ENCODE measurements around the gene GPC3.
A peak's percentile ranks its signal among the peaks of the same experiment; 100 is the strongest.
"Not testable (repeated sequence)": the region's sequence is repeated elsewhere in the genome, so short reads cannot be mapped to it uniquely, and the experiment has no call there.

The GPC3 gene

GRCh38 chrX:133985164-133985966 is at the start of gene GPC3:
Gene GPC3, minus strand, starts transcription at chrX:133985594.
- peak; percentile 74 for DNase-seq

DNA sequence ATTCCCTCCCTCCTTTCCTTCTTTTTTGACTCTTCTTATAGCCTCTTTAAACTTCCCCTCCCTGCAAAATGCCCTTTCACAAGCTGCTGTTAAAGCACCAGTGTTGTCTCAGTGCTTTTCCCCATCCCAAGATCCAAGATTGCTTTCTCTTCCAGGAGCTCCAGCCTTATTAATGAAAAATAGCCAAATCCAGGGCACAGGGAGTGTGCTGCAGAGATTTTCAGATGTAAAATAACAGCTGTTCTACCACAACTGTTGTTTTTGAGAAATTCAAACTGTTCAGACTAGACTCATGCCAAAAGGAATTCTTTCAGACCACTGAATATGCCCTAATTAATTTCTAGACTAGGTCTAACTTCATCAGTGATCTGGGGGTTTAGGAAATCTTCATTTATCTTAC is 47.0 kb upstream of the GPC3 start:
- no peak for DNase-seq

DNA sequence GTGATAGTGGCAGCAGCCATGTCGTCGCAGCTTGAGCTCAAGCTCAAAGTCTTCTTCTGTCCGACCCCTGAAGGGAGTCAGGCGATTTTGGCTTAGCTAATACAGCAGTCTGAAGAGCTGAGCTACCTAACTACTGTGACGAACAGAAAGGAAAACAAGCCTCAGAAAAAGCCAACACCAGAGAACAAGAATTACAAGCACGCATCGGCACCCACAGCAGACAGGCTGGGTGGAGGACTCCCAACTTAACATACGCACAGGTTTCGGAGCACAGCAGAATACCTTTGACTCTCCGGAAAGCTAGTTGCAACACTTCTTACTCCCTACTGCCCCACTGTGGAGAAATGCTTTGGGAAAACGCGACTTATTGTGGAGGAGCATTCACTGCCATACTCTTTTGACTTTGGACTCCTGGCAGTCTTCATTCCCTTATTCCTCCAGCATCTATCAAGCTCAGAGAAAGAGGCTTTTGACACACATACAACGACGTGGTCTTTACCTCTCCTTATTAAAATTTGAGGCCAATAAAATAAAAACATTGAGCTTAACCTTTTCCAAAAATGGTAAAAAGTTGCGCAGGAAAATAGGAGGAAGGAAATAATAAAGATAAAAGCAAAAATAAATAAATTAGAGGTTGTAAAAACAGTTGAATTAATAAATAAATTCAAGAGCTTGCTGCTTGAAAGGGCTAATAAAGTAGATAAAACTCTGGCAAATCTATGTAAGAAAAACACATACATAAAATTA is 41.3 kb upstream of the GPC3 start:
- peak; percentile 56 for DNase-seq

GRCh38 chrX:134025986-134026545 is 40.7 kb upstream of the GPC3 start:
- no peak for DNase-seq

DNA sequence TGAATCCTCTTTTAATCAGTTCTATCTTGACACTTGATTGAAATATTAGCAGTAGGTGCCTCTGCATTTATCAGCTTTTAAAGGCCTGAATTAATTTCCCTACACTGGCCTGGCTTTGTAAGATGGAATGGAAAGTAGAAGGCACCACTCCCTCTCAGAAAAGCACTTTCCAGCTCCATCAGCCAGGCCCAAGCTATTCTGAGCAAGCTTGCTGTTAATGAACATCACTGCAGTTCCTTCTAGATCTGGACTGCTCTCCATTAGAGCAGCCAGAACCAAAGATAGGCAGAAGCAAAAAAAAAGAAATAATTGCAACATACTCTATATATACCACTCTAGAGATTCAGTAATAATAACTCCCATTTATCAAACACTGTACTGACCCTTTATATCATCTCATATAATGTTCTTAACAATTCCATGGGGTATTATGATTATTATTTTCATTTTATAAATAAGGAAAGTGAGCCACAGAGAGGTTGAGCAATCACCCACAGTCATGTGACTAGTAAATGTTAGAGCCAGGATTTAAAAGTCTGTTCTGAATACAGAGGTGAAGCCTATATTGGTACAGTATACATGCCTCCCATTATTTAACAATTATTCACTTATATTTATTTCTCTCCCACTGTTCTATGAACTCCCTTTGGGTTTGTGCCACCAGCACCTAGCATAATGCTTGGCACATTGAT is 39.4 kb upstream of the GPC3 start:
- no peak for DNase-seq

DNA sequence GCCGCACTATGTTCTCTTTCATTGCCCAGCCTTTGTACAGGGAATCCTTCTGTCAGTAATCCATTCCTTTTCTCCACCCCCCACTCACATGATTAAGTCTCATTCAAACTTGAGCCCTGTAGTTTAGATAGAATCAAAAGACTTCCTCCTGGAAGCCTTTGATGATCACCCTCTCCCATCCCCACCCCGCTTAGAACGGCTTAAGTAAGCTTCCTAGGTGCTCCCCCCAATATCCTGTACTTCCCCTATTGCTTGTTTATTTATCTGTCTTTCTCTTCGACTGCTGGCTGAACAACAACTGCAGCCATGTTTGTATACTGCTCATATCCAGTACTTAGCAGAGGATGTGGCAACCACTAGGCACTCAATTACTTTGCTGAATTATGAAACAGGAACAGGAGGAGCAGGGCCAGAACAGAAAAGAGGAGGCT is 38.5 kb upstream of the GPC3 start:
- no peak for DNase-seq

DNA sequence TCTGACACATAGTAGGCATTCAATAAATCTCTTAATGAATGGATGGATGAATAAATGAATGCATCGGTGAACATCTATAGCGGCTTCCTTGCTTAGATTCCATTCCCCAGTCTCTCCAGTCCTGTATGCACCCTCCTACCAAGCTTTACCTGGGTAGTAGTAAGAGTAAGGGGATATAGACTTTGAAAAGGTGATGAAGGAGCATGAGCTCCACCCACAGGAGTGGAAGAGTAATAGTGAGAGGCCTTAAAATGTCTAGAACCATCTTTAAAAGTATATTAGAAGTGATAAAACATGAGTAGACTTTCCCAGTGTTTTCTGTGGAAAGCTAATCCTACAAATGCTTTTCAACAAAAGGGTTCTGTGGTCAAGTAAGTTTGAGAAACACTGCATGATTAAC is 35.5 kb upstream of the GPC3 start:
- DNase-seq = no peak

- DNase-seq = no peak
Observed at GRCh38 chrX:134019567-134020206, 34.3 kb upstream of the GPC3 start.

- DNase-seq = not testable (repeated sequence)
Observed at GRCh38 chrX:134016309-134016708, 30.9 kb upstream of the GPC3 start.

DNA sequence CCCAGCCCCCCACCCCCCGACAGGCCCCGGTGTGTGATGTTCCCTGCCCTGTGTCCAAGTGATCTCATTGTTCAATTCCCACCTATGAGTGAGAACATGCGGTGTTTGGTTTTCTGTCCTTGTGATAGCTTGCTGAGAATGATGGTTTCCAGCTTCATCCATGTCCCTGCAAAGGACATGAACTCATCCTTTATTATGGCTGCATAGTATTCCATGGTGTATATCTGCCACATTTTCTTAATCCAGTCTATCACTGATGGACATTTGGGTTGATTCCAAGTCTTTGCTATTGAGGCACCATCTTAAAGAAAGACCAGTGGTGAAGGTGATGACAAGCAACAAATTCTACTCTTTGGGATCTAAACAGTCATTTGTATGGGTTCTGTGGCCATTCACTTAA is 30.1 kb upstream of the GPC3 start:
- DNase-seq = not testable (repeated sequence)

- DNase-seq = no peak
Observed at GRCh38 chrX:134013524-134013923, 28.1 kb upstream of the GPC3 start.

DNA sequence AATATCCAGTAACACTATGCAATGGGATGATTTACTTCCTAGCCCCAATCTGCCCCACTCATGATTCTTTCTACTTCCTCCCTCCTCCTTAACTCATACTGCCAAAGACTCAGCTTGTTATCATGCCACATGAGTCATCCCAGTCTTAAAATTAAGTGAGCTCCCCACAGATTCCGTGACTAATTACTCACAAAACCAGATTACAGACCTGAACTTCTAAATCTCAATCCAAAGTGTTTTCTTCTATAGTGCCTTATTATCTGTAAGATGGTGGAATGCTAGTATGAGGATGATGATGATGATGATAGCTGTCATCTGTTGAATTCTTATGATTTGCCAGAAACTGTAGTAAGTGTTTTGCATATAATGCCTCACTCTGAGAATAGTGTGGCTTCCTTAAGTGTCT is 27.7 kb upstream of the GPC3 start:
- DNase-seq = no peak

DNA sequence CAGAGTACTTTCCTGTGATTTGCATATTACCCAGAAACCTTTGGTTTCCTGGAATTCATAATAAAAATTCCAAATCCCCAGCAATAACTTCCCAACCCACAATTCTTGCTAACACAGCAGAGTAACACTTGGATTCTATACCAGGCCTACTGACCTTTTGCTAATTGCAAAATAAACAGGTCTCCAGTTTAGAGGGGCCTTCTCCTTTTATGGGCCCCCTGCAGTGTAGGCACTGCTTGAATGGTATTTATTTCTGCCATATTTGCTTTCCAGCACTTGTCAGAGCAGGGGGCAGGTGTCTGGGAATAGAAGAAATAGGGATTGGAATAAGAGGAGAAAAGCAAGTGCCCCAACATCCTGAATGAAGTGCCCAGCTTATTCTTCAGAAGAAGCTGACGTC is 25.3 kb upstream of the GPC3 start:
- no peak for DNase-seq

DNA sequence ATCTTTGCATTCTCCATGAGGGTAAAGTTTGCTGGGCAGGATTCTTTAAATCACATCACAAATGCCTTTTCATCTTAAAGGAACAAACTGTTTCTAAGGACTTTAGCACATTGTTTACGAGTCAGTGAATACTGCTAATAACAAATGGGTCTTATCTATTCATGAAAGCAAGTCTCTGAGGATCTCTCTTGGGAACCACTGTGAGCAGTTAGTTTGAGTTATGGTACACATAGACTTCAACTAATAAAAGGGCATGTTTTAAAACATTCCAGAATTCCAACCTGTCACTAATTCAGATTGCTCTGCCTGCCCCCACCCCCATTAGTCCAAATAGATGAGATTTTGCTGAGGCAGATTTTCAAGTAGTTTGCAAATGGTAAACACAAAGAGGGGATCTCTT is 22.3 kb upstream of the GPC3 start:
- no peak for DNase-seq

- no peak for DNase-seq
Observed at GRCh38 chrX:134006484-134007161, 21.2 kb upstream of the GPC3 start.

DNA sequence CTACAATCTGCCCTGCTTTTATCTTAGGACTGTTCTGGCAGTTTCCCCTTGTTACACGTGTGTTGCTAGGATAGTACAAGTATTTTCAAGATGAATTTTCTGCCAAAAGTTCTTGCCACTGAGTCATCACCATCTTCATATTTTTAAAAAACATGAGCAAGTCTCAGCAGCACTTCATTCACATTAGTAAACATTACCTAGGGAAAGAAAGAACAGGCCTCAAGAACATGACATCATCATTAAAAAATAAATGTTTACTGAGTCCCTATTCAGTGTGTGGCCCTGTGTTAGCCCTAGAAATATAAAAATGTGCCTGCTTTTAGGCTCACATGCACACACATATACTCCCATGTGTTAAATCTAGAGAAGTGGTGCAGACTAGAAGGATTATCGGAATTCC is 18.7 kb upstream of the GPC3 start:
- DNase-seq = no peak

DNA sequence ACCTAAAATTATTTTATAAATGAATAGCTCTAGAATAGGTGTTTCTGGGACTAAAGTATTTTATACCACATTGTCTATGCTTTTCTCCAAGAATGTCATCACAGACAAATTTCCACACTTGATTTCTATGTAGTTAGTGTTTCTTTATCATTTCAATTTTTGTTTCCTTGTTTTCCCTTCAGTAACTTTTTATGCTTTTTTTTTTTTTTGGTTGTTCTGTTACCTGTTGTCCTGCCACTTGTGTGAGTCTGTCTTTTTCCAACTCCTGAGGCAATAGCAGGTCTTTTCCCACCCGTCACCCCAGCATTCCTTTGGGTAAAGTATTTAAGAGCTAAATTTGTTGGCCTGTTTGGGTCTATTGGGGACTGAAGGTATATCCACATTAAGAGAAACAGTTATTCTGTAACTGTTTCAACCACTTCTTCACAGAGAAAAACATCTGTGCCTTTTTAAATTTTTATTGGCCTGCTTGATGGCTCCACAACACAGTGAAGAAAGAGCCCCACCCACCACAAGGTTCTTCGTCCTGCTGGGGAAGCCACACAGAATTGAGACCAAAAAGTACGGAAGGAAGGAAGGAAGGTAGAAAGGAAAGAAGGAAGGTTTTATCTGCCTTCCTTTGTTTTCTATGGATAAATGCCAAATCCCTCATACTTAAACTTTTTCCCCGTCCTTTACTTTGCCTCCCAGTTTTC is 17.7 kb upstream of the GPC3 start:
- no peak for DNase-seq

DNA sequence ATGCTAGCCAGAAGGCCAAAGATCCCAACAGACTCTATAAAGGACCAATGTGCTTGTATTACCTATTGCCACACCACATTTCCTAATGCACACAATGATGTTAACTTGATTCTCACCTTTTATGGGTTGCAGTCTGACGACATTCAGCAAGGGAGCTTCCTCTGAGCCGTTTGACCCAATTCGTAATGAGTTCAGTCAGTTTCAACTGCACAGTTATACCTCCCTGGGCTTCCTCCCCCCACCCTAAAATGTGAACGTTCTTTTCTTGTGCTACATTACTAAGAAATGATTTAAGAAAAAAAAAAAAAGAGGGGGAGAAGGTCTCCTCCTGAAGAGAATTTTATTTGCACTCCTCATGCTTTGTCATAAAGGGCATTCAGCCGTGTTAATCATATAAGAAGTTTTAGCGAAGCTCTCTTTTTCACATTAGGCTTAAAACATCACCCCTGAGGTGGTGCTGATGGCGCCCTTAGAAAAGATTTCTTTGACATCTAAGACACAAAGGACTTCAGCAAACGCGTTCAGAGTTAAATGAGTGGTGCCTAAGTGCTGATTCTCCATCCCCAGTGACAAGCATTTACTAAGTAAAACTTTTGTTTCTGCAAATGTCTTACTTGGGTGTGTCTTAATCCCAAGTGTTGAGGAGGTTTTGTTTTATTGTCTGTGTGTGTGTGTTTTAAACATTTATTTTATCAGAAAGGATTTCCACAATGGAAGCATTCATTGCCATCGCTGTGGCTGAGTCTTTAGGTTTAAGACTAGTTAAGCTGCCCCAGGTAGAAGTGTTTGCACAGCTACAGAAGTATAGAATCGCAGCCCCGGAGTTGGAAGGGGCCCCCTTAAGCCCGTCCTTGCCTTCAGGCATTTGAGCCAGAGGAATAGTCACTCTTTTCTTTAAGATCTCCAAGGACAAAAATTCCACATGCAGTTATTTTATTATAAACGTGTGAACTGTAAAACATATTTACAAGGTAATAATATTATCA is 15.2 kb upstream of the GPC3 start:
- DNase-seq = no peak

- peak; percentile 64 for DNase-seq
Observed at GRCh38 chrX:133999031-133999705, 13.8 kb upstream of the GPC3 start.

DNA sequence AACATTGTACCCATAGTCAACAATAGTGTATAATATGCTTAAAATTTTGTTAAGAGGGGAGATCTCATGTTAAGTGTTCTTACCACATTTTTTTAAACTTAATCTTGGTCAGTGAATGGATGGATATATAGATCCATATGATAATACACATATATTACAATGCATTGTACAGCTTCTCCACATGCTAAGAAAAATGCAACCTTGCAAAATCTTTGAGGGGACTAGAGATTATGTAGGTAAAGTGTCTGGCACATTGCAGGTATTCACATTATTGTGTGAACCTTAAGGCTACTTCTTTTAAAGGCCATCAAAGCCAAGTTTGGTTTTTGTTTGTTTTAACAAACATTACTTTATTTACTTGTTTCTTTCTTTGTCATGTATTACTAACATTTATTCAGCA is 10.4 kb upstream of the GPC3 start:
- no peak for DNase-seq

Measured in left hindlimb (tissue), 1 donor.